Measurements from ENCODE around the gene CST4.
A peak's percentile ranks its signal among the peaks of the same experiment; 100 is the strongest.

CST4 gene

DNA sequence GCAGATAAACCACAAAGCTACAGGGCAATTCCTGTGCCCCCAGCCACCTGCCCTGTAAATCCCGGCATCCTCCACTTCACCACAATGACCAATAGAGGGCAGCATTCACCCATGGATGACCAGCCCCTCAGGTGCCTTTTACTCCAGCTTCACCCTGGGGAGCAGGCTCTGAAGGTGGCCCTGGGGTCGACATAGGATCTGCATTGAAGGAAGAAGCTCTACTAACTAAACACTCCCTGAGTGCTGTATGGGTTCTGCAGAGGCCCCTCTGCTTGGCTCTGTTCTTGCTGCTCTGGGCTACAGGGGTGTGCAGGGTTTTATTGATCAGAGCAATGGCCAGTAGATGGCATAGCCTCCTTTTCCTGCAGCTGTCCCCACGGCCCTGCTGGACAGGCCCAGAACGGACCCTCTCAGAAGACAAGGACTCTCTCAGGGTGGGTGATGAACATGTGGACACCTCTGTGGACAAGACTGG lies 20.3 kb downstream of the CST4 start:
- Histone ChIP-seq H3K4me3 (ENCODE audit: low read depth, low read length) (no peak overlapping the region), H3K4me1 (ENCODE audit: control insufficient read depth, insufficient read depth, low read length) (no peaks in the 10 kb centered on the region), H3K36me3 (ENCODE audit: control insufficient read depth in 2 of 2, insufficient read depth in 1 of 2, low read length in 2 of 2) (no peaks in the 10 kb centered on the region), H3K27ac (ENCODE audit: extremely low read depth, low read depth, low read length) (no peak overlapping the region), H3K9me3 (ENCODE audit: control insufficient read depth, insufficient read depth, low read depth, low read length) (no peaks in the 10 kb centered on the region)
- ChIA-PET POLR2A (interaction anchor here (1.0 kb wide), 1 partner anchor 8 kb away, joined by 4 read pairs; no protein-coding TSS in a partner anchor), CTCF (interaction anchor here (0.6 to 1.6 kb wide), 27 partner anchors 9 to 1821 kb away, joined by 3 to 11 read pairs (median 3); no protein-coding TSS in a partner anchor)
- TF ChIP-seq MYNN (tag by site-specific recombination; IDR thresholded peaks at IDR 0.05; ENCODE audit: borderline replicate concordance) = no peak
- no peak for TF ChIP-seq HOXD13 (CRISPR knock-in tag; IDR thresholded peaks at IDR 0.05; ENCODE audit: borderline replicate concordance)
- no peak for TF ChIP-seq ZNF157 (tag by site-specific recombination; IDR thresholded peaks at IDR 0.05)
- TF ChIP-seq MZF1 (tag by site-specific recombination; IDR thresholded peaks at IDR 0.05; ENCODE audit: borderline replicate concordance) = no peak
- no peak for TF ChIP-seq ZNF248 (tag by site-specific recombination; IDR thresholded peaks at IDR 0.05)
- TF ChIP-seq, protein P1, sequence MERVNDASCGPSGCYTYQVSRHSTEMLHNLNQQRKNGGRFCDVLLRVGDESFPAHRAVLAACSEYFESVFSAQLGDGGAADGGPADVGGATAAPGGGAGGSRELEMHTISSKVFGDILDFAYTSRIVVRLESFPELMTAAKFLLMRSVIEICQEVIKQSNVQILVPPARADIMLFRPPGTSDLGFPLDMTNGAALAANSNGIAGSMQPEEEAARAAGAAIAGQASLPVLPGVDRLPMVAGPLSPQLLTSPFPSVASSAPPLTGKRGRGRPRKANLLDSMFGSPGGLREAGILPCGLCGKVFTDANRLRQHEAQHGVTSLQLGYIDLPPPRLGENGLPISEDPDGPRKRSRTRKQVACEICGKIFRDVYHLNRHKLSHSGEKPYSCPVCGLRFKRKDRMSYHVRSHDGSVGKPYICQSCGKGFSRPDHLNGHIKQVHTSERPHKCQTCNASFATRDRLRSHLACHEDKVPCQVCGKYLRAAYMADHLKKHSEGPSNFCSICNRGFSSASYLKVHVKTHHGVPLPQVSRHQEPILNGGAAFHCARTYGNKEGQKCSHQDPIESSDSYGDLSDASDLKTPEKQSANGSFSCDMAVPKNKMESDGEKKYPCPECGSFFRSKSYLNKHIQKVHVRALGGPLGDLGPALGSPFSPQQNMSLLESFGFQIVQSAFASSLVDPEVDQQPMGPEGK (tag by site-specific recombination; IDR thresholded peaks at IDR 0.05) = no peak
- TF ChIP-seq, protein P2, sequence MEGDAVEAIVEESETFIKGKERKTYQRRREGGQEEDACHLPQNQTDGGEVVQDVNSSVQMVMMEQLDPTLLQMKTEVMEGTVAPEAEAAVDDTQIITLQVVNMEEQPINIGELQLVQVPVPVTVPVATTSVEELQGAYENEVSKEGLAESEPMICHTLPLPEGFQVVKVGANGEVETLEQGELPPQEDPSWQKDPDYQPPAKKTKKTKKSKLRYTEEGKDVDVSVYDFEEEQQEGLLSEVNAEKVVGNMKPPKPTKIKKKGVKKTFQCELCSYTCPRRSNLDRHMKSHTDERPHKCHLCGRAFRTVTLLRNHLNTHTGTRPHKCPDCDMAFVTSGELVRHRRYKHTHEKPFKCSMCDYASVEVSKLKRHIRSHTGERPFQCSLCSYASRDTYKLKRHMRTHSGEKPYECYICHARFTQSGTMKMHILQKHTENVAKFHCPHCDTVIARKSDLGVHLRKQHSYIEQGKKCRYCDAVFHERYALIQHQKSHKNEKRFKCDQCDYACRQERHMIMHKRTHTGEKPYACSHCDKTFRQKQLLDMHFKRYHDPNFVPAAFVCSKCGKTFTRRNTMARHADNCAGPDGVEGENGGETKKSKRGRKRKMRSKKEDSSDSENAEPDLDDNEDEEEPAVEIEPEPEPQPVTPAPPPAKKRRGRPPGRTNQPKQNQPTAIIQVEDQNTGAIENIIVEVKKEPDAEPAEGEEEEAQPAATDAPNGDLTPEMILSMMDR (tag by site-specific recombination; IDR thresholded peaks at IDR 0.05) = peak; percentile 66
- TF ChIP-seq, protein P3, sequence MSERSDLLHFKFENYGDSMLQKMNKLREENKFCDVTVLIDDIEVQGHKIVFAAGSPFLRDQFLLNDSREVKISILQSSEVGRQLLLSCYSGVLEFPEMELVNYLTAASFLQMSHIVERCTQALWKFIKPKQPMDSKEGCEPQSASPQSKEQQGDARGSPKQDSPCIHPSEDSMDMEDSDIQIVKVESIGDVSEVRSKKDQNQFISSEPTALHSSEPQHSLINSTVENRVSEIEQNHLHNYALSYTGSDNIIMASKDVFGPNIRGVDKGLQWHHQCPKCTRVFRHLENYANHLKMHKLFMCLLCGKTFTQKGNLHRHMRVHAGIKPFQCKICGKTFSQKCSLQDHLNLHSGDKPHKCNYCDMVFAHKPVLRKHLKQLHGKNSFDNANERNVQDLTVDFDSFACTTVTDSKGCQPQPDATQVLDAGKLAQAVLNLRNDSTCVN (tag by site-specific recombination; optimal IDR thresholded peaks at IDR 0.05) = no peak
- TF ChIP-seq, protein P4, sequence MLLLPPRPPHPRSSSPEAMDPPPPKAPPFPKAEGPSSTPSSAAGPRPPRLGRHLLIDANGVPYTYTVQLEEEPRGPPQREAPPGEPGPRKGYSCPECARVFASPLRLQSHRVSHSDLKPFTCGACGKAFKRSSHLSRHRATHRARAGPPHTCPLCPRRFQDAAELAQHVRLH (tag by site-specific recombination; IDR thresholded peaks at IDR 0.05) = no peak
- TF ChIP-seq ZNF221 (tag by site-specific recombination; IDR thresholded peaks at IDR 0.05; ENCODE audit: borderline replicate concordance) = no peak
- no peak for TF ChIP-seq ZNF175 (tag by site-specific recombination; IDR thresholded peaks at IDR 0.05)
- peak; percentile 91 for TF ChIP-seq ZNF654 (tag by site-specific recombination; IDR thresholded peaks at IDR 0.05; ENCODE audit: low read depth)
- no peak for TF ChIP-seq TRIM28 (IDR thresholded peaks at IDR 0.05; ENCODE audit: borderline replicate concordance, low read length)
- TF ChIP-seq, protein P5, sequence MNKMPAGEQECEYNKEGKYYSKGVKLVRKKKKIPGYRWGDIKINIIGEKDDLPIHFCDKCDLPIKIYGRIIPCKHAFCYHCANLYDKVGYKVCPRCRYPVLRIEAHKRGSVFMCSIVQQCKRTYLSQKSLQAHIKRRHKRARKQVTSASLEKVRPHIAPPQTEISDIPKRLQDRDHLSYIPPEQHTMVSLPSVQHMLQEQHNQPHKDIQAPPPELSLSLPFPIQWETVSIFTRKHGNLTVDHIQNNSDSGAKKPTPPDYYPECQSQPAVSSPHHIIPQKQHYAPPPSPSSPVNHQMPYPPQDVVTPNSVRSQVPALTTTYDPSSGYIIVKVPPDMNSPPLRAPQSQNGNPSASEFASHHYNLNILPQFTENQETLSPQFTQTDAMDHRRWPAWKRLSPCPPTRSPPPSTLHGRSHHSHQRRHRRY (tag by site-specific recombination; IDR thresholded peaks at IDR 0.05) = no peak
- TF ChIP-seq GLIS1 (tag by site-specific recombination; IDR thresholded peaks at IDR 0.05) = peak; percentile 12; the same call in 1 of the 2 replicates

DNA sequence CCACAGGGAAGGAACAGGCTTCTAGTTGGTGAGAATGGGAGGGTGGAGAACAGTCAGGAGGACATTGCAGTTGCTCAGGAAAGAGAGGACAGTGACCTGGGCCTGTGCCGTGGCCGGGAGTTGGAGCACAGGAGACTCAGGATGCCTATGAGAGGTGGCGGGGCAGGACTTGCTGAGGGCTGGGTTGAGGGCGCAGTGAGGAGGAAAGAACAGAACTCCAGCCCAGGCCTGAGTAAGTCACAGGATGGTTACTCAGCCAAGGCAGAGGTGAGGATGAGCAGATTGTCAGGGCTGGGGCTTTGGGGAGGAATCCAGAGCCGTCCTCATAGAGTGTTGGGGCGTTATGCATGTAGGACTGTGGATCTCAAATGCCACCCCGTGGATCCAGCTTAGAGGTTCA lies 21.2 kb downstream of the CST4 start:
- Histone ChIP-seq H3K4me3 (ENCODE audit: low read depth, low read length) (no peak overlapping the region), H3K36me3 (ENCODE audit: control insufficient read depth in 2 of 2, insufficient read depth in 1 of 2, low read length in 2 of 2) (no peaks in the 10 kb centered on the region), H3K9me3 (ENCODE audit: control insufficient read depth, insufficient read depth, low read depth, low read length) (no peaks in the 10 kb centered on the region), H3K27ac (ENCODE audit: extremely low read depth, low read depth, low read length) (no peak overlapping the region), H3K4me1 (ENCODE audit: control insufficient read depth, insufficient read depth, low read length) (no peaks in the 10 kb centered on the region)
- ChIA-PET POLR2A (no interaction called here), CTCF (interaction anchor here (0.6 to 1.6 kb wide), 15 partner anchors 8 to 466 kb away, joined by 3 to 11 read pairs (median 3); no protein-coding TSS in a partner anchor)
- TF ChIP-seq ZNF707 (tag by site-specific recombination; IDR thresholded peaks at IDR 0.05) (no peak), ZNF24 (tag by site-specific recombination; IDR thresholded peaks at IDR 0.05) (no peak), ZFP3 (tag by site-specific recombination; IDR thresholded peaks at IDR 0.05; ENCODE audit: low read depth) (no peak), ZNF223 (tag by site-specific recombination; IDR thresholded peaks at IDR 0.05) (no peak), ZNF404 (tag by site-specific recombination; IDR thresholded peaks at IDR 0.05) (no peak)
- TF ChIP-seq, protein P6, sequence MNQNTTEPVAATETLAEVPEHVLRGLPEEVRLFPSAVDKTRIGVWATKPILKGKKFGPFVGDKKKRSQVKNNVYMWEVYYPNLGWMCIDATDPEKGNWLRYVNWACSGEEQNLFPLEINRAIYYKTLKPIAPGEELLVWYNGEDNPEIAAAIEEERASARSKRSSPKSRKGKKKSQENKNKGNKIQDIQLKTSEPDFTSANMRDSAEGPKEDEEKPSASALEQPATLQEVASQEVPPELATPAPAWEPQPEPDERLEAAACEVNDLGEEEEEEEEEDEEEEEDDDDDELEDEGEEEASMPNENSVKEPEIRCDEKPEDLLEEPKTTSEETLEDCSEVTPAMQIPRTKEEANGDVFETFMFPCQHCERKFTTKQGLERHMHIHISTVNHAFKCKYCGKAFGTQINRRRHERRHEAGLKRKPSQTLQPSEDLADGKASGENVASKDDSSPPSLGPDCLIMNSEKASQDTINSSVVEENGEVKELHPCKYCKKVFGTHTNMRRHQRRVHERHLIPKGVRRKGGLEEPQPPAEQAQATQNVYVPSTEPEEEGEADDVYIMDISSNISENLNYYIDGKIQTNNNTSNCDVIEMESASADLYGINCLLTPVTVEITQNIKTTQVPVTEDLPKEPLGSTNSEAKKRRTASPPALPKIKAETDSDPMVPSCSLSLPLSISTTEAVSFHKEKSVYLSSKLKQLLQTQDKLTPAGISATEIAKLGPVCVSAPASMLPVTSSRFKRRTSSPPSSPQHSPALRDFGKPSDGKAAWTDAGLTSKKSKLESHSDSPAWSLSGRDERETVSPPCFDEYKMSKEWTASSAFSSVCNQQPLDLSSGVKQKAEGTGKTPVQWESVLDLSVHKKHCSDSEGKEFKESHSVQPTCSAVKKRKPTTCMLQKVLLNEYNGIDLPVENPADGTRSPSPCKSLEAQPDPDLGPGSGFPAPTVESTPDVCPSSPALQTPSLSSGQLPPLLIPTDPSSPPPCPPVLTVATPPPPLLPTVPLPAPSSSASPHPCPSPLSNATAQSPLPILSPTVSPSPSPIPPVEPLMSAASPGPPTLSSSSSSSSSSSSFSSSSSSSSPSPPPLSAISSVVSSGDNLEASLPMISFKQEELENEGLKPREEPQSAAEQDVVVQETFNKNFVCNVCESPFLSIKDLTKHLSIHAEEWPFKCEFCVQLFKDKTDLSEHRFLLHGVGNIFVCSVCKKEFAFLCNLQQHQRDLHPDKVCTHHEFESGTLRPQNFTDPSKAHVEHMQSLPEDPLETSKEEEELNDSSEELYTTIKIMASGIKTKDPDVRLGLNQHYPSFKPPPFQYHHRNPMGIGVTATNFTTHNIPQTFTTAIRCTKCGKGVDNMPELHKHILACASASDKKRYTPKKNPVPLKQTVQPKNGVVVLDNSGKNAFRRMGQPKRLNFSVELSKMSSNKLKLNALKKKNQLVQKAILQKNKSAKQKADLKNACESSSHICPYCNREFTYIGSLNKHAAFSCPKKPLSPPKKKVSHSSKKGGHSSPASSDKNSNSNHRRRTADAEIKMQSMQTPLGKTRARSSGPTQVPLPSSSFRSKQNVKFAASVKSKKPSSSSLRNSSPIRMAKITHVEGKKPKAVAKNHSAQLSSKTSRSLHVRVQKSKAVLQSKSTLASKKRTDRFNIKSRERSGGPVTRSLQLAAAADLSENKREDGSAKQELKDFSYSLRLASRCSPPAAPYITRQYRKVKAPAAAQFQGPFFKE (tag by site-specific recombination; IDR thresholded peaks at IDR 0.05; ENCODE audit: borderline replicate concordance) = no peak

Measured in HEK293 (cell line).